ENCODE measurements around the gene ZNF274.

GRCh38 chr19:58154679-58155648 lies 27.9 kb upstream of the ZNF274 start:
- TF ChIP-seq CTCF (conservative IDR thresholded peaks at IDR 0.05; ENCODE audit: low read depth, low read length) (peak; percentile 82), EZH2 (IDR thresholded peaks at IDR 0.05; ENCODE audit: low read length, unreplicated experiment) (no peak), EZH2phosphoT487 (IDR thresholded peaks at IDR 0.05; ENCODE audit: borderline replicate concordance, low read length) (no peak)

Measured in PC-3 (cell line).